ENCODE measurements around the gene HADHA.
"Not testable (repeated sequence)": the region's sequence is repeated elsewhere in the genome, so short reads cannot be mapped to it uniquely, and the experiment has no call there.

HADHA gene

DNA sequence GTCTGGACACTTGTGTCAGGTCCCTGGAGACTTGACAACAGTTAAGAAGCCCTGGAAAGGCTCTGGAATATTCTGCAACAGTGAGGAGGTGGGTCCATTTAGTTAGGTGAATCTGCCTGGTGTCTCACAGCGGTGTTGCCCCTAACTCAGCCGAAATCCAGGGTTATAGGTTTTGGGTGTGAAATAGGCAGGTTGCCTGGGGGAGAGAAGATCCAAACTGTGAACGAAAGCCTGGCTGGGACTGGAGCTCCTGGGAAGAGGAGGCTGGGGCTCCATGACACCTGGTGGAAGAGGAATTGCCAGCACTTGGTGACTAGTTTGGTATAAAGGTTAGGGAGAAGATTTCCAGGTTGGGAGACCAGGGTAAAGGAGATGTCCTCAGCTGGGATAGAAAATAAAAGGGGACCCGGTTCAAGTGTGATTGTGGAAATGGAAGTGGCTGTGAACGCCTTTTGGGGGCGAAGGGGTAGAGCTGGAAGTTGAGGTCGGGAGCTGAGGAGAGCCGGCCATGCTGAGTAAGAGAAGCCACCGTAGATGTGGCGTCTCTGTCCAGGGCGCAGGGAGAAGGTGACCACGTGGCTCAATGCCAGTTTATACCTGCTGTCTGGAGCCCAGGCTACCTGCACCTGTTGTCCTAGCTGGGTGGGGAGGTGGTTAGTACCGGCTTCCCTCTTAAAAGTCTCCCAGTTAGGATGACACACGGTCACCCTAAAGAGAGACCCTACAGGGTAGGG is 74.6 kb downstream of the HADHA start:
- H3K9ac ChIP-seq = no peak overlapping the region
- no peaks in the 10 kb centered on the region for H3K4me1 ChIP-seq (ENCODE audit: low read depth, poor library complexity, severe bottlenecking)
- H3K27me3 ChIP-seq (ENCODE audit: insufficient read depth, low read depth) = no peaks in the 10 kb centered on the region; the same call in 1 of the 2 replicates
- H2AFZ ChIP-seq (ENCODE audit: low read depth) = no peak overlapping the region
- H3K4me2 ChIP-seq = no peak overlapping the region
- no peaks in the 10 kb centered on the region for H3K36me3 ChIP-seq (ENCODE audit: insufficient read depth)
- H3K4me3 ChIP-seq (IDR thresholded peaks at IDR 0.05; ENCODE audit: insufficient read depth, low read depth, low read length) = no peak overlapping the region
- no peaks in the 10 kb centered on the region for H3K79me2 ChIP-seq (ENCODE audit: insufficient read depth, low read depth)
- H3K27ac ChIP-seq = no peak overlapping the region
- TF ChIP-seq, protein P1, sequence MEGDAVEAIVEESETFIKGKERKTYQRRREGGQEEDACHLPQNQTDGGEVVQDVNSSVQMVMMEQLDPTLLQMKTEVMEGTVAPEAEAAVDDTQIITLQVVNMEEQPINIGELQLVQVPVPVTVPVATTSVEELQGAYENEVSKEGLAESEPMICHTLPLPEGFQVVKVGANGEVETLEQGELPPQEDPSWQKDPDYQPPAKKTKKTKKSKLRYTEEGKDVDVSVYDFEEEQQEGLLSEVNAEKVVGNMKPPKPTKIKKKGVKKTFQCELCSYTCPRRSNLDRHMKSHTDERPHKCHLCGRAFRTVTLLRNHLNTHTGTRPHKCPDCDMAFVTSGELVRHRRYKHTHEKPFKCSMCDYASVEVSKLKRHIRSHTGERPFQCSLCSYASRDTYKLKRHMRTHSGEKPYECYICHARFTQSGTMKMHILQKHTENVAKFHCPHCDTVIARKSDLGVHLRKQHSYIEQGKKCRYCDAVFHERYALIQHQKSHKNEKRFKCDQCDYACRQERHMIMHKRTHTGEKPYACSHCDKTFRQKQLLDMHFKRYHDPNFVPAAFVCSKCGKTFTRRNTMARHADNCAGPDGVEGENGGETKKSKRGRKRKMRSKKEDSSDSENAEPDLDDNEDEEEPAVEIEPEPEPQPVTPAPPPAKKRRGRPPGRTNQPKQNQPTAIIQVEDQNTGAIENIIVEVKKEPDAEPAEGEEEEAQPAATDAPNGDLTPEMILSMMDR (conservative IDR thresholded peaks at IDR 0.05; ENCODE audit: low read depth, low read length) = no peak
- H4K20me1 ChIP-seq (ENCODE audit: insufficient read depth) = no peaks in the 10 kb centered on the region

DNA sequence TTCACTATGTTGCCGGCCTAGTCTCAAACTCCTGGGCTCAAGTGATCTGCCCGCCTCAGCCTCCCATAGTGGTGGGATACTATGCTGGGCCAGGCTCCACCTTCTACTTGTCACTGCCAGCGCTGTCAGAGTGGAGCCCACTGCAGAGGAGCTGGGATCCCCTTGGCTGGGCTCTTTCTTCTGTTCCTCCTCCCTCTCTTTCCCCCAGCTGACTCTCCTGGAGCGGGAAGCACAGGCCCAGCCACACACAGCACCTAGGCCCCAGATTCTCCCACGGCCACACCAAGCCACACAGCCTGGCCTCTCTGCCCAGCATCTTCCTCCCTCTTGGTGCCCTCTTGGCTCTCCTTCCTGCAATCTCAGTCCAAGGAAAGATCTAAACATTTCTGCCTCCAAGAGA is 75.2 kb downstream of the HADHA start:
- H3K36me3 ChIP-seq (ENCODE audit: insufficient read depth) = no peaks in the 10 kb centered on the region
- H3K27ac ChIP-seq = no peak overlapping the region
- H3K4me3 ChIP-seq (IDR thresholded peaks at IDR 0.05; ENCODE audit: insufficient read depth, low read depth, low read length) = no peak overlapping the region
- no peak overlapping the region for H2AFZ ChIP-seq (ENCODE audit: low read depth)
- H3K4me1 ChIP-seq (ENCODE audit: low read depth, poor library complexity, severe bottlenecking) = no peaks in the 10 kb centered on the region
- no peak overlapping the region for H3K4me2 ChIP-seq
- no peak overlapping the region for H3K9ac ChIP-seq
- H3K27me3 ChIP-seq (ENCODE audit: insufficient read depth, low read depth) = no peaks in the 10 kb centered on the region; the same call in 1 of the 2 replicates
- no peaks in the 10 kb centered on the region for H3K79me2 ChIP-seq (ENCODE audit: insufficient read depth, low read depth)
- H4K20me1 ChIP-seq (ENCODE audit: insufficient read depth) = no peaks in the 10 kb centered on the region
- TF ChIP-seq, protein P1 (conservative IDR thresholded peaks at IDR 0.05; ENCODE audit: low read depth, low read length) = no peak

DNA sequence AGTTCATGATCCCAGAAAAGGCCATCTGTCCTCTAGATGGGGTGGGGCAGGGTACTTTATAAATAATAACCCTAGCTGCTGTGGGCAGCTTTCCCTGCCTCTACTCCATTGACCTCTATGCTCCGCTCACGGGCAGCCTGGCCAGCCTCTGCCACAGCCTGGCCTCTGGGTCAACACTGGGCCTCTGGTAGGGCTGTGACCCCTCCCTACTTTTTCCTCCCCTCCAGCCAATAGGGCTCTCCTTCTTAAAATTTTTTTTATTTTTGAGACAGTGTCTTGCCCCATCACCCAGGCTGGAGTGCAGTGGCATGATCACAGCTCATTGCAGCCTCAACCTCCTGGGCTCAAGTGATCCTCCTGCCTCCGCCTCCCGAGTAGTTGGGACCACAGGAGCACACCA is 75.6 kb downstream of the HADHA start:
- Histone ChIP-seq H4K20me1 (ENCODE audit: insufficient read depth) (no peaks in the 10 kb centered on the region), H3K4me2 (no peak overlapping the region), H3K4me3 (IDR thresholded peaks at IDR 0.05; ENCODE audit: insufficient read depth, low read depth, low read length) (no peak overlapping the region), H3K27ac (no peak overlapping the region), H3K4me1 (ENCODE audit: low read depth, poor library complexity, severe bottlenecking) (no peaks in the 10 kb centered on the region), H3K79me2 (ENCODE audit: insufficient read depth, low read depth) (no peaks in the 10 kb centered on the region), H3K9ac (no peak overlapping the region), H2AFZ (ENCODE audit: low read depth) (no peak overlapping the region), H3K36me3 (ENCODE audit: insufficient read depth) (no peaks in the 10 kb centered on the region), H3K27me3 (ENCODE audit: insufficient read depth, low read depth) (no peaks in the 10 kb centered on the region; the same call in 1 of the 2 replicates)
- TF ChIP-seq, protein P1 (conservative IDR thresholded peaks at IDR 0.05; ENCODE audit: low read depth, low read length) = no peak

DNA sequence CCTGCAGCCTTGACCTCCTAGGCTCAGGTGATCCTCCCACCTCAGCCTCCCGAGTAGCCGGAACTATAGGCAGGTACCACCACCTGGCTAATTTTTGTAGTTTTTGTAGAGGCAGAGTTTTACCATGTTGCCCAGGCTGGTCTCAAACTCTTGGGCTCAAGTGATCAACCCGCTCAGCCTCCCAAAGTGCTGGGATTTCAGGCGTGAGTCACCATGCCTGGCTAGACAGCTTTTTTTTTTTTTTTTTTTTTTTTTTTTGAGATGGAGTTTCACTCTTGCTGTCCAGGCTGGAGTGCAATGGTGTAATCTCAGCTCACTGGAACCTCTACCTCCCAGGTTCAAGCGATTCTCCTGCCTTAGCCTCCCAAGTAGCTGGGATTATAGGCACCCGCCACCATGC is 77.9 kb downstream of the HADHA start:
- H3K79me2 ChIP-seq (ENCODE audit: insufficient read depth, low read depth); H3K4me1 ChIP-seq (ENCODE audit: low read depth, poor library complexity, severe bottlenecking); H3K27ac ChIP-seq; H3K36me3 ChIP-seq (ENCODE audit: insufficient read depth); H3K4me3 ChIP-seq (IDR thresholded peaks at IDR 0.05; ENCODE audit: insufficient read depth, low read depth, low read length); H2AFZ ChIP-seq (ENCODE audit: low read depth); H3K9ac ChIP-seq; H4K20me1 ChIP-seq (ENCODE audit: insufficient read depth); H3K27me3 ChIP-seq (ENCODE audit: insufficient read depth, low read depth); H3K4me2 ChIP-seq: not testable (repeated sequence)

DNA sequence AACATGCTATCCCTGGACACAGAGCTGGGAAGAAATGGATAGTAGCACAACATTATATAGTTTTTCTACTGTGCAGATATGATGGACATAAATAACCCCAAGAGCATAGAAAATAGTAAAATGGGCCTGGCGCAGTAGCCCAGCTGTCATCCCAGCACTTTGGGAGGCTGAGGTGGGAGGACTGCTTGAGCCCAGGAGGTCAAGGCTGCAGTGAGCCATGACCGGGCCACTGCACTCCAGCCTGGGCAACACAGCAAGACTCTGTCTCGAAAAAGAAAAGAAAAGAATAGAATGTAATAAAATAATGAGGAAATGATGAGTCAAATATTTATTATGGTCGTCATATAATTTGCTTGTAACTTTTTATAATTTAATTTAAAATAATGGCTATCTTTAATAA is 79.0 kb downstream of the HADHA start:
- Histone ChIP-seq H3K4me3 (IDR thresholded peaks at IDR 0.05; ENCODE audit: insufficient read depth, low read depth, low read length) (no peak overlapping the region), H3K27ac (no peak overlapping the region), H3K27me3 (ENCODE audit: insufficient read depth, low read depth) (no peaks in the 10 kb centered on the region), H2AFZ (ENCODE audit: low read depth) (no peak overlapping the region), H3K4me2 (no peak overlapping the region), H3K9ac (no peak overlapping the region), H3K79me2 (ENCODE audit: insufficient read depth, low read depth) (no peaks in the 10 kb centered on the region), H4K20me1 (ENCODE audit: insufficient read depth) (no peaks in the 10 kb centered on the region), H3K4me1 (ENCODE audit: low read depth, poor library complexity, severe bottlenecking) (no peaks in the 10 kb centered on the region), H3K36me3 (ENCODE audit: insufficient read depth) (no peaks in the 10 kb centered on the region)
- TF ChIP-seq, protein P1 (conservative IDR thresholded peaks at IDR 0.05; ENCODE audit: low read depth, low read length) = no peak
